Muscle of back (tissue), 11 donors: Measurements from ENCODE around the gene ALLC. TPM values are rescaled to one million over a fixed set of nuclear protein-coding genes. Genes with fewer than 3 reads are reported as not detected.
"Not testable (repeated sequence)": the region's sequence is repeated elsewhere in the genome, so short reads cannot be mapped to it uniquely, and the experiment has no call there.

Experiments
- DNase-seq, 3 donors: peaks; one replicate each; pipeline versions ENCODE4 v3.0.0 to v3.0.0-alpha.2; 2013
- polyA plus RNA-seq, 10 donors: library from polyadenylated mRNA; unstranded; fragments of 120-200 nt; gene quantifications; one replicate each; pipeline ENCODE4 v1.2.1, GENCODE V29; 2013; ENCODE audit not compliant: insufficient read length in 10 of 10

Gene ALLC
- polyA plus RNA-seq, 10 donors: 0.11 to 0.20 (median 0.14) TPM; not detected in 7

- DNase-seq: no peak
These were observed 31.7 kb upstream of the ALLC start for GRCh38 chr2:3626118-3626811.

- DNase-seq: no peak
These were observed 31.0 kb upstream of the ALLC start for GRCh38 chr2:3626812-3627499.

DNA sequence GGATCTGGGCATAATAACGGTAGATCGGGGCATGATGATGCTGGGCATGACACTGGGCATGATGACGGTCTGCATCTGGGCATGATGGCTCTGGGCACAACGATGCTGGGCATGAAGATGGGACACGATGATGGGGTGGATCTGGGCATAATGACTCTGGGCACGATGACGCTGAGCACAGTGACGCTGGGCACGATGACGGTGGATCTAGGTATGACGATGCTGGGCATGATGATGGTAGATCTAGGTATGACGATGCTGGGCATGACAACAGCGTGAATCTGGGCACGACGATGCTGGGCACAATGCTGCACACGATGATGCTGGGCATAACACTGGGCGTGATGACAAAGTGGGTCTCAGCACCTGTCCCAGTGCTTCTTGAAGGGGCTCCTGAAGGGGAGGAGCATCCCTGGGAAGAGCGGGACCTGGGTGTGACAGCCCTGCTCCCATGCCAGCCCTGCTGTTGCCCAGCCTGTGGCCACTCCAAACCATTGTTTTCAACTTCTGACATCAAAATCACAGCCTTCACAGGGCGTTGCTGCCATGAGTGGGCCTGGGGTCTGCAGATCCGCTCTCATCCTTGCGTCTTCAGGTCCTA is 30.4 kb upstream of the ALLC start:
- DNase-seq: no peak

- DNase-seq: no peak
These were observed 29.7 kb upstream of the ALLC start for GRCh38 chr2:3628241-3628679.

GRCh38 chr2:3628800-3629199 is 29.2 kb upstream of the ALLC start:
- no peak for DNase-seq

DNA sequence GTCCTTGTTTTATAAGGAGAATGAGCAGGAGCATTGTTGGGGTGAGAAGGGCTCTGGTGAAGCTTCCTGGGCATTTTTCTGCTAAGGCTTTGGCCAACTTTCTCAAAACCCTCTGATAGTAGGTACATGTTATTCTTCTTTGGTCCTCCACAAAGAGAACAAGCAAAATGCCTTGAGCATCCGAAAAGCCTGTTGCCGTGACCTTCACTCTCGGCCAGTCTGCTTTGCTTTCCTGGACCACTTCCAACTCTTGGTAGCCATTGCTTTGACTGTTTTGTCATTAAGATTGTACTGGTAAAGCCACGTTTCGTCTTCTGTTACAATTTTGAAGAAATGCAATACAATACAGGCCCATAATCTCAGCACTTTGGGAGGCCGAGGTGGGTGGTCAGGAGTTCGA is 27.4 kb upstream of the ALLC start:
- no peak for DNase-seq

- DNase-seq: no peak
These were observed 26.7 kb upstream of the ALLC start for GRCh38 chr2:3631161-3631850.

DNA sequence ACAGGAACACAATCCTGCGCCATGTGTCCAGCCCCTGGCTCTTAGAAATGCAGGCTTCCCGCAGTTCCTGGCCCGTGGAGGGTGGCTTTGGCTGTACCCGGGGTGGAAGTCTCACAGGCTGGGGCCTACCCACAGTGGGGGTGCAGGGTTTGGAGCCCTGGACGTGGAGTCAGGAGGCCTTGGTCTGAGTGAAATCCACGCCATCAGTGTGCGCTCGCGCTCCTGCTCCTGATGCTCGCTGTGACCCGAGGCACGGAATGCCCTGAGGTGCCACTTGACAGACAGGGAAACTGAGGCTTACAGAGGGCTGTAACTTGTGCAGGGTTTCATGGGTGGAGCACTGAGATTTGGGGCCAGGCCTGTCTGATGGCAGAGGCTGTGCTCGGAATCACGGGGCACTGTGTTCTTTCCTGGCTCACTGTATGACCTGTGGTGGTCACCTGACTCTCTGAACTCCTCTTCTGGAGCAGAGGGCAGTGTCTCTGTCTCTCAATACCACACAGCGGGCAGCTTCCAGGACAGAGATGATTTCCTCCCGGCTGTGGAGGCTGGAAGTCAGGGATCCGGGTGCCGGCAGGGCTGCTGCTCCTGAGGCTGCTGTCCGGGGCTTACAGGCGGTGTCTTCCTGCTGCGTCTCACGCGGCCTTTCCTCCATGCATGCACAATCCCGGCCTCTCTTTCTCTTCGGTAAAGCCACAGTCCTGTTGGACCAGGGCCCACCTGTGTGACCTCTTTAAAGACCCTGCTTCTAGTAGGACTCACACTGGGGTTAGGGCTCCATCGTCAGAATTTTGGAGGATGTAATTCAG is 25.9 kb upstream of the ALLC start:
- DNase-seq: no peak

- peak; percentile 18 to 51 (median 26) for DNase-seq
These were observed 24.7 kb upstream of the ALLC start for GRCh38 chr2:3633089-3633981.

- DNase-seq: no peak
These were observed 23.9 kb upstream of the ALLC start for GRCh38 chr2:3633982-3634595.

DNA sequence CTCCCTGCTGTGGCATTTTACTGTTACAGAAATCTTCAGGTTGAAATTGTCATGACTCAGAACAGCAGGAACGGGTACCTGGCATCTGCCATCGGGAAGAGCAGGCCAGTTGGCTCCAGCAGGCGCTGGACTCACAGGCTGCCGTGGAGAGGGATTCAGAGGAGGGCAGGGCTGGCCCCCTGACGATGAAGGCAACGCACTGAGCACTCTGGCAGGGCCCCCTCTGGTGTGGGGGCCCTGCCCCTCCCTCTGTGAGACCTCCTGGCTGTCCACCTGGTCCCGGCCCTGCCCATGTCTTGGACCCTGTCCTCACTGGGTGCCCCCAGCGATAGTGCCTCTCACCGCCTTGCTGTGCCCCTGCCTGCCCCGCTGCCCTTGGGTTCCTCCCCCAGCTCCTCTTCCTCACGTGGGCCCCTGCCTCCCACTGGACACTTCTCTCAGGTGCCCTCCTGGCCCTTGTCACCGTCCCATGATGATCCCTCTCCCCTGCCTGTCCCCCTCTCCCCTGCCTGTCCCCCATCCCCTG is 23.3 kb upstream of the ALLC start:
- DNase-seq: no peak

DNA sequence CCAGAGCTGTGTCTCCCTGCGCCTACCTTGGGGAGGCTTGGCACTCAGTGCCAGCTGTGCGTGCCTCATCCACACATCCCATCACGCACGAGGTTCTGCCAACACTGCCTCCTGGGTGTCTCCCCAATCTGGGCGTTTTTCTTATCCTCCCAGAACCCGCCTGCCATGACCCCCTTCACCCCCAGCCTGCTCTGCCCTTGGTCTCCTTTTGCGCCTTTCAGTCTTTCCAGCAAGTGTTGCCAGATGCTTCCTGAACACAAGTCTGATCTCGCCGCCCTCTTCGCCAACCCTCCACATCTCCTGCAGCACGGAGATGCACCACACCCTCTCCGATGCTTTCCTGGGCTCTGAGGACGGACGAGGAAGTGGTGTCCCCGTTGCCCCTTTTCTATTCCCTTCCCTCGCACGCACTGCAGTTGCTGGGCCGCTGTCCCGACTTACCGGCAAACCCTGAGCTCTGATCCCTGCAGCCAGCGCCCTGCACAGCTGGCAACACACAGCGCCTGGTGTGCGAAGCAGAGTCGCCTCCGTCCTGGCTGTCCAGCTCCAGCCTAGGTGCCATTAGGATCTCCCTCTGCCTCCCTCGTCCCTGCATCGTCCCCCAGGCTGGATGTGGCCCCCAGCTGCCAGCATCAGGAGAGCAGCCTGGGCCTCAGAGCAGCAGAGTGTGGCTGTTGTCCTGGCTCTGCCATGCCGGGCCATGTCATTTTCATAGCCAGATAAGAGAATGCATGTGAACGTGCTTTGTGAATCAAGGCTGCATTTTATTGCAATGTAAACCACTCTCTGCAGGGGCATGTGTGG is 22.6 kb upstream of the ALLC start:
- DNase-seq: no peak

DNA sequence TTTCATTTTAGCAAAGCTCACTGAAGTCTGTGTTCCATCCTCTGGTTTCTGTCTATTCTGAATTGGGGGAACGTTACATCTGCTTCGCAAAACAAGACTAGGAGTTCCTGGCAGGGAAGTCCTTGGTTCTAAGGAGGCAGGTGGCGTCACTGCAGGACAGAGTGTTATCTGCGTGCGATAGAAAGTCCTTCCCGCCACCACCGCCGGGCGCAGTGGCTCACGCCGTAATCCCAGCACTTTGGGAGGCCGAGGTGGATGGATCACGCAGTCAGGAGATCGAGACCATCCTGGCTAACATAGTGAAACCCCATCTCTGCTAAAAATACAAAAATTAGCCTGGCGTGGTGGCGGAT is 22.0 kb upstream of the ALLC start:
- not testable (repeated sequence) for DNase-seq

- DNase-seq: no peak
These were observed 21.3 kb upstream of the ALLC start for GRCh38 chr2:3636586-3637310.

- no peak for DNase-seq
These were observed 20.7 kb upstream of the ALLC start for GRCh38 chr2:3637311-3637675.

DNA sequence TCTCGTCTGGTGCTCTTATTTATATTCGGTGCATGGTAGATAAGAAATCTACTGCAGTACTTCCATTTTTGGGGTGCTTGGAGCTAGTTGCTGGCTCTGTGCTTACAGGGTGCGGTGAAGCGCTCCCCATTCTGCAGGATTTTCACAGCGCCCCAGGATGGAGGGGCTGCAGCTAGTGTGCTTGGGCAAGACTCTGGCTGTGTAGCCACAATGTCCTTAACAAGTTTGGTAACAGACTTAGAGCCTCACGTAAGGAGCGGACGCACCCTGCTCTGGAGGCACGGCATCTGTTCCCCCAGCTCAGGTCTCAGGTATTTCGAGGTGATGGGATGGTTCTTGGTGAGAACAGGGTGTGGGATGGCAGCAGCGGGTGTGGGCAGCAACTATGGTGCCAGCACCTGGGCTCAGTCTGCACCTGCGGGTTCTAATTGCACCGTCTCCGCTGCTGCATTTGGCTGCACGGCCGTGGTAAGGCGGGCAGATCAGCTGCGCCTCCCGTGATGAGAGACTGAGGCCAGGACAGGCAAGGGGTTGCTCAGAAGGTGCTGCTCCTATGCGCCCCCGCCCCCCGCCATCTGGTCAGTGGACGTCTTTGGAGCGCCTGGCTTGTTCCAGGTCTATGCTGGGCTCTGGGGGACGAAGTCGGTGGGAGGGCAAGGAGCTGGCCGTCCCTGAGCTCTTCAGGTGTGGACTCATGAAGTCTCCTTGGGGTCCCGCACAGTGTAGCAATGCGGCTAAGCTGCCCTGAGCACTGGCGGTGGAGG is 20.1 kb upstream of the ALLC start:
- no peak for DNase-seq

DNA sequence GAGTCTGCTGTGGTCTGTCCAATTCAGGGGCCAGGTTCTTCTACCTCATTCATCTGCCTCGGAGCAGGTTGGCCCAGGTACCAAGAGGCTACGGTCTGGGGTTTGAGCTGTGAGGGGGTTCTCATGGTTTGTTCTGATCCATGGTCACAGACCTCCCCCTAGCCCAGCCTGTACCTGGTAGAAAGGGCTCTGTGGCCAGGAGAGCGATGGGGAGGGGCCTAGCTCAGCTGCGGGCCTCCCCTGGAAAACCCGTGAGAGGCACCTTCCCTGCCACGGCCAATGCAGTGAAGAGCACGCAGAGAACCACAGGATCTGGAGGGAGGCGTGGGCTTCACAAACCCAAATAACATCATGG is 19.6 kb upstream of the ALLC start:
- DNase-seq: no peak
